M059J (cell line): ENCODE measurements around the gene ORAI2. TPM values are rescaled to one million over a fixed set of nuclear protein-coding genes. Genes with fewer than 3 reads are reported as not detected.
"Not testable (repeated sequence)": the region's sequence is repeated elsewhere in the genome, so short reads cannot be mapped to it uniquely, and the experiment has no call there.

Source experiments
- DNase-seq: peaks from one replicate; pipeline ENCODE4 v3.0.0-alpha.2; 2012; ENCODE audit warnings: low read depth
- total RNA-seq: library from RNA; depleted of rRNA; stranded (reverse); fragments of >200 nt; shearing (Covaris generic); gene quantifications from 2 replicates; pipeline ENCODE4 v1.2.3, GENCODE V29; 2014; rRNA removed

ORAI2 gene
- total RNA-seq, 1 experiment from 2014 or later: 67.0 TPM

DNA sequence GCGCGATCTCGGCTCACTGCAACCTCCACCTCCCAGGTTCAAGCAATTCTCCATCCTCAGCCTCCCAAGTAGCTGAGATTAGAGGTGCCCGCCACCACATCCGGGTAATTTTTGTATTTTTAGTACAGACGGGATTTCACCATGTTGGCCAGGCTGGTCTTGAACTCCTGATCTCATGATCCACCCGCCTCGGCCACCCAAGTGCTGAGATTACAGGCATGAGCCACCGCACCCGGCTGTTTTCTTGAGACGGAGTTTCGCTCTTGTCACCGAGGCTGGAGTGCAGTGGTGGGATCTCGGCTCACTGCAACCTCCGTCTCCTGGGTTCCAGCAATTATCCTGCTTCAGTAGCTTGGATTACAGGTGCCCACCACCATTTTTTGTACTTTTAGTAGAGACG lies 64.9 kb downstream of the ORAI2 start:
- not testable (repeated sequence) for DNase-seq

DNA sequence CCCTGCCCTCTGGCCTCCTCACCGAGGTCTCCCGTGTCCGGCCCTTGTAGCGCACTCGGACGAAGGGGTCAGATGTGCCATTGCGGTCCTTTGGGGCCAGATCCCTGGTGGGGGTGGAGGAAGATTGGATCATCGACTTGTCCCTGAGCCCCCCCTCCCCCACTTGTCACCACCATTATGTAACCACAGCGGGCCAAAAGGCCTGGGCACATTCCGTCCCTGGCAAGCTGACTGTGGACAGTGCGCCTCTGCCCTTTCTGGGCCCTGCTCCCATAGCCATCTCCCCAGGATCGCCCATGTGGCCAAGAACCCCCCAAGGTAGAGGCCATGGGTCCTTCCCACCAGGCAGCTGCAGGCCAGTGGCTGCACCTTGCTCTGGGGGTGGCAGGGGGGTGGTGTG lies 69.8 kb downstream of the ORAI2 start:
- DNase-seq: not testable (repeated sequence)

DNA sequence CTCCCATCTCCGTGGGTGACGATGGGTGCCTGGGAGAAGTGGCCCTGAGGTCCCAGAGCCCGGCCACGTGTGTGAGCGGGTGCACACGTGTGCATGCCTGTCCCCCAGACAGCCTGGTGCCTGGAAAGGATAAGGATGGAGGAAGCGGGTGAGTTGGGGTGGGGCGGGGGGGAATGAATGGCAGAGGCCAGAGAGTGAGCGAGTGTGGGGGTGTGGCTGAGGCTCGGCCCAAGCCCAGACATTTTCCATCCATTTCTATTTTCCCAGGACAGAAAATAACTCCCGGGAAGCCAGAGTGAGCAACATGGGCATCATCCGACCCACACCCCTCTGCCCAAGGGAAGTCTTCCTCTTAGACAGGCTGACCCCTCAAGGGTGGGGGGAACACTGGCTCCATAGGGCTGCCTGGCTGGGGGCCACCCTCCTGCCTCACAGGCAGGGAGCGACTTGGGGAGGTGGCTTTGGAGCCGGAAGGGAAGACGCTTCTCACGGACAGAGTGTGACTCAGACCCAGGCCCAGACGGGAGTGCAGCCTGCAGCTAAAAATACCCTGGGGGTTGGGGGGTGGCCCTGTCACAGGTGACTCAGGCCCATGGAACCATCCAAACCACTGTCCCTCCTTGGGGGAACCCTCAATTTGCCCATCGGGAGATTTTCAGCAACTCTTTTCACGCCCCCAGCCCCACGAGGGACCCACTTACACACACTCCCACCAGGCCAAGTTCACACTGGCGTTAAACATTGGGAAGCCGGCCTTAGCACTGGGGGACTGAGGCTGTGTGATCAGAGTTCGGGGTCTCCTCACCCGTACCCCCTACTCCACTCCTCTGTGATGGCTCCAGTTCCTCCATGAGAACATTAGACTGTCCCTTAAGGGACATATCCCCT lies 72.2 kb downstream of the ORAI2 start:
- not testable (repeated sequence) for DNase-seq

Other genes starting within 250 kb of the ORAI2 start
- gene SH2B2, start 146.7 kb upstream of the ORAI2 start, total RNA-seq: 0.44 and 5.1 TPM in 2 replicates
- not detected in 2 replicates for gene SPDYE6, start 77.1 kb upstream of the ORAI2 start, total RNA-seq
- 14.9 and 21.2 TPM in 2 replicates for gene PRKRIP1, start 37.2 kb upstream of the ORAI2 start, total RNA-seq
- gene ALKBH4, start 31.3 kb downstream of the ORAI2 start, total RNA-seq: 41.2 and 50.7 TPM in 2 replicates
- 27.3 and 27.4 TPM in 2 replicates for gene LRWD1, start 31.4 kb downstream of the ORAI2 start, total RNA-seq
- gene POLR2J, start 45.3 kb downstream of the ORAI2 start, total RNA-seq: 59.8 and 81.8 TPM in 2 replicates
- gene RASA4B, start 84.2 kb downstream of the ORAI2 start, total RNA-seq: 0.84 TPM in 1 of 2 replicates, not detected in the other
- gene UPK3BL2, start 110.1 kb downstream of the ORAI2 start, total RNA-seq: 0.34 TPM in 1 of 2 replicates, not detected in the other
- not detected in 2 replicates for gene SPDYE2, start 117.7 kb downstream of the ORAI2 start, total RNA-seq
- 7.9 and 14.8 TPM in 2 replicates for gene POLR2J3, start 139.0 kb downstream of the ORAI2 start, total RNA-seq
- gene RASA4, start 183.2 kb downstream of the ORAI2 start, total RNA-seq: 5.4 and 9.0 TPM in 2 replicates
- gene UPK3BL1, start 209.2 kb downstream of the ORAI2 start, total RNA-seq: 4.0 and 6.2 TPM in 2 replicates
- gene SPDYE2B, start 216.7 kb downstream of the ORAI2 start, total RNA-seq: not detected in 2 replicates
- gene POLR2J2, start 238.1 kb downstream of the ORAI2 start, total RNA-seq: 0.71 TPM in 1 of 2 replicates, not detected in the other